Brain pericyte (primary cell): Measurements from ENCODE around the gene AKT3.
"Not testable (repeated sequence)": the region's sequence is repeated elsewhere in the genome, so short reads cannot be mapped to it uniquely, and the experiment has no call there.

Source experiments
- DNase-seq: peaks from one replicate; pipeline ENCODE4 v3.0.0-alpha.2; 2012; ENCODE audit warnings: low read depth, low spot score

The AKT3 gene

GRCh38 chr1:243784506-243784905, 65.5 kb downstream of the AKT3 start:
- DNase-seq: no peak

GRCh38 chr1:243783714-243784113, 66.3 kb downstream of the AKT3 start:
- DNase-seq: no peak

GRCh38 chr1:243772361-243773050, 77.5 kb downstream of the AKT3 start:
- DNase-seq: not testable (repeated sequence)

- no peak for DNase-seq
Measured at GRCh38 chr1:243770860-243771259, 79.2 kb downstream of the AKT3 start.

- DNase-seq: no peak
Measured at GRCh38 chr1:243765676-243766075, 84.4 kb downstream of the AKT3 start.

GRCh38 chr1:243763806-243764205, 86.2 kb downstream of the AKT3 start:
- no peak for DNase-seq

- no peak for DNase-seq
Measured at GRCh38 chr1:243758647-243759046, 91.4 kb downstream of the AKT3 start.

GRCh38 chr1:243756529-243756928, 93.5 kb downstream of the AKT3 start:
- DNase-seq: no peak

GRCh38 chr1:243754348-243754747, 95.7 kb downstream of the AKT3 start:
- DNase-seq: no peak

- no peak for DNase-seq
Measured at GRCh38 chr1:243751506-243751905, 98.5 kb downstream of the AKT3 start.

- DNase-seq: peak; percentile 38
Measured at GRCh38 chr1:243748706-243749283, 101.2 kb downstream of the AKT3 start.

- DNase-seq: no peak
Measured at GRCh38 chr1:243748227-243748626, 101.8 kb downstream of the AKT3 start.

- DNase-seq: no peak
Measured at GRCh38 chr1:243746751-243747150, 103.3 kb downstream of the AKT3 start.

GRCh38 chr1:243745356-243745755, 104.7 kb downstream of the AKT3 start:
- DNase-seq: no peak

GRCh38 chr1:243742819-243743218, 107.2 kb downstream of the AKT3 start:
- DNase-seq: peak; percentile 11

GRCh38 chr1:243740255-243740999, 109.6 kb downstream of the AKT3 start:
- DNase-seq: no peak

GRCh38 chr1:243739335-243740003, 110.6 kb downstream of the AKT3 start:
- DNase-seq: no peak

GRCh38 chr1:243738020-243738419, 112.0 kb downstream of the AKT3 start:
- DNase-seq: no peak

GRCh38 chr1:243735457-243735856, 114.6 kb downstream of the AKT3 start:
- DNase-seq: no peak

- DNase-seq: no peak
Measured at GRCh38 chr1:243734308-243734695, 115.7 kb downstream of the AKT3 start.

- no peak for DNase-seq
Measured at GRCh38 chr1:243733670-243734307, 116.3 kb downstream of the AKT3 start.

- no peak for DNase-seq
Measured at GRCh38 chr1:243732637-243733036, 117.4 kb downstream of the AKT3 start.
